IMR-90 (cell line): ENCODE data around the gene EAF2. TPM values are rescaled to one million over a fixed set of nuclear protein-coding genes. Genes with fewer than 3 reads are reported as not detected.

ENCODE experiments used
- ATAC-seq: fragments of 200-7000 bp; cut with Tn5 transposase; 2 replicates; pipeline ENCODE4 v1.9.1; 2020; ENCODE audit warnings: low read depth, mild to moderate bottlenecking, moderate library complexity
- BruUV-seq: library from RNA; stranded (reverse); fragments of 400-500 nt; replicated peaks from 2 replicates; lab custom pipeline; 2021; lab: Mats Ljungman, UMichigan
- CTCF ChIA-PET: fragments of 300-600 bp; formaldehyde crosslinking; extraction: SDS; loops from one replicate; lab custom pipeline; 2021; ENCODE audit warnings: antibody characterized with exemption; lab: Yijun Ruan, JAX
- POLR2A ChIA-PET: fragments of 300-600 bp; sonication (Branson Sonifier 250); formaldehyde crosslinking; loops from one replicate; lab custom pipeline; 2022; ENCODE audit warnings: antibody characterized with exemption; ENCODE audit not compliant: unreplicated experiment; lab: Charles Lee
- DNase-seq: peaks from one replicate; pipeline ENCODE4 v3.0.0; 2013
- H2AFZ ChIP-seq: replicated peaks from 2 replicates; pipeline ENCODE3; 2013; ENCODE audit warnings: low read length, mild to moderate bottlenecking; ENCODE audit not compliant: poor library complexity
- H2AK5ac ChIP-seq: 2 replicates; pipeline ENCODE4 v1.6.1; 2013; ENCODE audit warnings: low read depth, low read length, inconsistent platforms
- H2AK9ac ChIP-seq: replicated peaks from 2 replicates; pipeline ENCODE3; 2013; ENCODE audit warnings: mild to moderate bottlenecking, low read depth, low read length, moderate library complexity; ENCODE audit not compliant: poor library complexity
- H2BK120ac ChIP-seq: 2 replicates; pipeline ENCODE4 v1.6.1; 2013; ENCODE audit warnings: low read depth, low read length, inconsistent platforms
- H2BK15ac ChIP-seq: 3 replicates; pipeline ENCODE4 v1.6.1; 2013; ENCODE audit warnings: low read depth, low read length, inconsistent platforms
- H2BK20ac ChIP-seq: 2 replicates; pipeline ENCODE4 v1.6.1; 2013; ENCODE audit warnings: low read depth, mild to moderate bottlenecking, inconsistent platforms, low read length, moderate library complexity
- H2BK5ac ChIP-seq: 2 replicates; pipeline ENCODE4 v1.6.1; 2013; ENCODE audit warnings: mild to moderate bottlenecking, low read depth, low read length, inconsistent platforms; ENCODE audit not compliant: poor library complexity, severe bottlenecking
- H3K14ac ChIP-seq: replicated peaks from 2 replicates; pipeline ENCODE4 v1.6.1; 2013; ENCODE audit warnings: low read depth, low read length, inconsistent platforms
- H3K18ac ChIP-seq: 2 replicates; pipeline ENCODE4 v1.6.1; 2013; ENCODE audit warnings: low read depth, low read length, control low read depth
- H3K23ac ChIP-seq: 2 replicates; pipeline ENCODE4 v1.6.1; 2013; ENCODE audit warnings: low read depth, low read length, inconsistent platforms
- H3K27ac ChIP-seq: 2 replicates; pipeline ENCODE4 v1.5.1; 2013; ENCODE audit warnings: mild to moderate bottlenecking, control low read depth, low read length; ENCODE audit not compliant: insufficient read depth
- H3K27me3 ChIP-seq: 2 replicates; pipeline ENCODE4 v1.6.1; 2013; ENCODE audit warnings: low read length; ENCODE audit not compliant: control insufficient read depth, insufficient read depth
- H3K36me3 ChIP-seq: 2 replicates; pipeline ENCODE4 v1.6.1; 2013; ENCODE audit warnings: low read length, mixed read lengths; ENCODE audit not compliant: control insufficient read depth, insufficient read depth
- H3K4ac ChIP-seq: 2 replicates; pipeline ENCODE4 v1.6.1; 2013; ENCODE audit warnings: low read depth, low read length, inconsistent platforms
- H3K4me1 ChIP-seq: 2 replicates; pipeline ENCODE4 v1.6.1; 2013; ENCODE audit warnings: low read length, mixed read lengths; ENCODE audit not compliant: control insufficient read depth, insufficient read depth
- H3K4me2 ChIP-seq: 2 replicates; pipeline ENCODE4 v1.6.1; 2013; ENCODE audit warnings: low read depth, mild to moderate bottlenecking, control low read depth, low read length, moderate library complexity
- H3K4me3 ChIP-seq: 2 replicates; pipeline ENCODE4 v1.5.1; 2013; ENCODE audit warnings: low read depth, mild to moderate bottlenecking, control low read depth, low read length, moderate library complexity; ENCODE audit not compliant: insufficient read depth
- H3K56ac ChIP-seq: 2 replicates; pipeline ENCODE4 v1.6.1; 2013; ENCODE audit warnings: low read length, inconsistent platforms; ENCODE audit not compliant: insufficient read depth; ENCODE audit errors: extremely low read depth
- H3K79me1 ChIP-seq, 2 experiments: 2 replicates each; pipeline ENCODE4 v1.6.1; 2013; ENCODE audit warnings: low read length in 2 of 2, inconsistent platforms in 1 of 2, low read depth in 1 of 2
- H3K9ac ChIP-seq: 2 replicates; pipeline ENCODE4 v1.6.1; 2013; ENCODE audit warnings: low read depth, low read length, control low read depth
- H3K9me1 ChIP-seq: 2 replicates; pipeline ENCODE4 v1.6.1; 2013; ENCODE audit warnings: low read length, inconsistent platforms; ENCODE audit not compliant: insufficient read depth
- H3K9me3 ChIP-seq: 2 replicates; pipeline ENCODE4 v1.6.1; 2013; ENCODE audit warnings: low read length; ENCODE audit not compliant: control insufficient read depth, insufficient read depth
- H4K20me1 ChIP-seq: 2 replicates; pipeline ENCODE4 v1.6.1; 2013; ENCODE audit warnings: low read length, inconsistent platforms; ENCODE audit not compliant: insufficient read depth
- H4K5ac ChIP-seq: 2 replicates; pipeline ENCODE4 v1.6.1; 2013; ENCODE audit warnings: mild to moderate bottlenecking, low read depth, low read length, control low read depth
- H4K8ac ChIP-seq, 2 experiments: 2 replicates each; pipeline ENCODE4 v1.6.1; 2013; ENCODE audit warnings: low read depth in 2 of 2, low read length in 2 of 2, control low read depth in 1 of 2, inconsistent platforms in 1 of 2
- H4K91ac ChIP-seq: 2 replicates; pipeline ENCODE4 v1.6.1; 2013; ENCODE audit warnings: low read depth, low read length, inconsistent platforms; ENCODE audit not compliant: insufficient read depth
- CEBPB ChIP-seq: IDR thresholded peaks from 2 replicates; pipeline ENCODE4 v1.6.1; 2012; ENCODE audit warnings: low read depth, low read length, improper control_type of control experiment
- FOS ChIP-seq: fragments of 150-350 bp; IDR thresholded peaks from 2 replicates; pipeline ENCODE4 v1.6.1; 2016; ENCODE audit warnings: low read depth, low read length
- MAZ ChIP-seq: IDR thresholded peaks from 2 replicates; pipeline ENCODE4 v1.6.1; 2012; ENCODE audit warnings: low read depth, mild to moderate bottlenecking, low read length, improper control_type of control experiment, moderate library complexity, borderline replicate concordance
- MXI1 ChIP-seq: IDR thresholded peaks from 2 replicates; pipeline ENCODE4 v1.6.1; 2012; ENCODE audit warnings: low read depth, mild to moderate bottlenecking, low read length, moderate library complexity, borderline replicate concordance
- NFE2L2 ChIP-seq: fragments of 150-350 bp; IDR thresholded peaks from 2 replicates; pipeline ENCODE4 v1.6.1; 2016; ENCODE audit warnings: low read depth, mild to moderate bottlenecking, low read length
- POLR2A ChIP-seq: IDR thresholded peaks from 2 replicates; pipeline ENCODE4 v1.6.1; 2012; ENCODE audit warnings: mild to moderate bottlenecking, low read depth, low read length
- RAD21 ChIP-seq: IDR thresholded peaks from 2 replicates; pipeline ENCODE4 v1.6.1; 2012; ENCODE audit warnings: low read length, improper control_type of control experiment
- RCOR1 ChIP-seq: IDR thresholded peaks from 2 replicates; pipeline ENCODE4 v1.6.1; 2012; ENCODE audit warnings: mild to moderate bottlenecking, low read length, improper control_type of control experiment; ENCODE audit not compliant: insufficient replicate concordance
- WGBS, 2 experiments: methylation state at CpG; one replicate each; pipeline versions ENCODE4 v1.1.5 to v1.1.7; 2013; ENCODE audit warnings: missing lambda C conversion rate in 2 of 2; ENCODE audit not compliant: insufficient read length in 1 of 2; ENCODE audit errors: extremely low coverage in 2 of 2; 5-methylcytosine and 5-hydroxymethylcytosine counted together
- dilution Hi-C: fragments of 300-500 bp; cut with HindIII; formaldehyde crosslinking; loops from one replicate; pipeline ENCODE4 v1.14.3; 2018; ENCODE audit warnings: low sequenced_read_pairs; ENCODE audit not compliant: unreplicated experiment
- in situ Hi-C: fragments of 300-500 bp; cut with MboI; formaldehyde crosslinking; loops from 3 replicates; pipeline ENCODE4 v1.14.3; 2019; ENCODE audit warnings: low sequenced_read_pairs, inconsistent platforms, mixed read lengths
- intact Hi-C: fragments of 100-400 bp; cut with micrococcal nuclease; formaldehyde crosslinking; loops from 2 replicates; pipeline ENCODE4 v1.10.0; 2022
- polyA plus RNA-seq, 3 experiments: library from polyadenylated mRNA; depleted of rRNA; stranded (reverse); fragments of >200 nt; gene quantifications; 2 replicates each; pipeline ENCODE4 v1.2.3, GENCODE V29; 2012; ENCODE audit warnings: low replicate concordance in 1 of 3
- total RNA-seq: library from RNA; depleted of rRNA; stranded (reverse); fragments of >200 nt; gene quantifications from 2 replicates; pipeline ENCODE4 v1.2.3, GENCODE V29; 2012
- TF ChIP-seq, protein P1 (sequence below): conservative IDR thresholded peaks from 2 replicates; pipeline ENCODE4 v1.5.1; 2012; ENCODE audit warnings: mild to moderate bottlenecking, low read depth, low read length, improper control_type of control experiment
- TF ChIP-seq, protein P2 (sequence below): fragments of 150-350 bp; IDR thresholded peaks from 2 replicates; pipeline ENCODE4 v1.6.1; 2017; ENCODE audit warnings: mild to moderate bottlenecking, antibody characterized with exemption, low read length, low read depth
- TF ChIP-seq, protein P3 (sequence below): fragments of 150-350 bp; IDR thresholded peaks from 2 replicates; pipeline ENCODE4 v1.6.1; 2016; ENCODE audit warnings: low read depth, mild to moderate bottlenecking, low read length, moderate library complexity, borderline replicate concordance

The EAF2 gene
- total and polyA plus RNA-seq, 2 of the 4 experiments (the other 2 are of a cell fraction) = 2.2 to 2.3 TPM

DNA sequence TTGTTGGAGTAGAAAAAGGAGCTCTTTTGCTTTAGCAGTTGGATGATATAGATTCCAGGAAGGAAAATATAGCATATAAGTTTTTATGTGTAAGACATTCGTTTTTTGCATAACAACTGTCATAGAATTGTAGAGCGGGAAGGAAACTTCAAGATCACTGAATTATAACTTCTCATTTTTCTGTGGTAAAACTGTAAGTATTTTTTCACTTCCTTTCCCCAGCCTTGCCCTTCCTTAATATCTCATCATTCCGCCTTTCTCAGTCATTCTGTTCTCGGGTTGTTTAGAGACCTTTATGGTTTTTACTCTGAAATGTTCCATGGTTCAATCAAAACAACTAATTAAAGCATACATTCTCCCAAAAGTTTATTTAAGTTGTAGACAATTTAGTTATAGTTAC lies 1.1 kb downstream of the EAF2 start:
- no peak overlapping the region for H2BK20ac ChIP-seq
- no peak overlapping the region for H2BK120ac ChIP-seq
- H4K91ac ChIP-seq = no peak overlapping the region
- dilution Hi-C loops = no loop called here
- no peak overlapping the region for H2BK5ac ChIP-seq
- H4K8ac ChIP-seq = no peak overlapping the region
- H3K18ac ChIP-seq = no peak overlapping the region
- no peak overlapping the region for H4K5ac ChIP-seq
- H2BK15ac ChIP-seq = no peak overlapping the region
- no peak for ATAC-seq
- H3K9me3 ChIP-seq = no peaks in the 10 kb centered on the region
- no peak overlapping the region for H3K56ac ChIP-seq
- ChIA-PET CTCF (no interaction called here), POLR2A (no interaction called here)
- no peak overlapping the region for H3K4me3 ChIP-seq
- H3K4me1 ChIP-seq = peaks cover 2% of the 10 kb centered on the region; the same call in 1 of the 2 replicates
- H3K79me1 ChIP-seq = peaks cover 12 to 16% of the 10 kb centered on the region in 2 experiments
- no peaks in the 10 kb centered on the region for H3K27me3 ChIP-seq
- H2AFZ ChIP-seq = no peak overlapping the region
- H4K20me1 ChIP-seq = no peaks in the 10 kb centered on the region
- H3K23ac ChIP-seq = no peak overlapping the region
- H2AK9ac ChIP-seq = no peak overlapping the region
- H3K14ac ChIP-seq = no peak overlapping the region
- no peak overlapping the region for H3K4me2 ChIP-seq
- TF ChIP-seq, protein P1, sequence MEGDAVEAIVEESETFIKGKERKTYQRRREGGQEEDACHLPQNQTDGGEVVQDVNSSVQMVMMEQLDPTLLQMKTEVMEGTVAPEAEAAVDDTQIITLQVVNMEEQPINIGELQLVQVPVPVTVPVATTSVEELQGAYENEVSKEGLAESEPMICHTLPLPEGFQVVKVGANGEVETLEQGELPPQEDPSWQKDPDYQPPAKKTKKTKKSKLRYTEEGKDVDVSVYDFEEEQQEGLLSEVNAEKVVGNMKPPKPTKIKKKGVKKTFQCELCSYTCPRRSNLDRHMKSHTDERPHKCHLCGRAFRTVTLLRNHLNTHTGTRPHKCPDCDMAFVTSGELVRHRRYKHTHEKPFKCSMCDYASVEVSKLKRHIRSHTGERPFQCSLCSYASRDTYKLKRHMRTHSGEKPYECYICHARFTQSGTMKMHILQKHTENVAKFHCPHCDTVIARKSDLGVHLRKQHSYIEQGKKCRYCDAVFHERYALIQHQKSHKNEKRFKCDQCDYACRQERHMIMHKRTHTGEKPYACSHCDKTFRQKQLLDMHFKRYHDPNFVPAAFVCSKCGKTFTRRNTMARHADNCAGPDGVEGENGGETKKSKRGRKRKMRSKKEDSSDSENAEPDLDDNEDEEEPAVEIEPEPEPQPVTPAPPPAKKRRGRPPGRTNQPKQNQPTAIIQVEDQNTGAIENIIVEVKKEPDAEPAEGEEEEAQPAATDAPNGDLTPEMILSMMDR = no peak
- TF ChIP-seq POLR2A = no peak
- TF ChIP-seq, protein P2, sequence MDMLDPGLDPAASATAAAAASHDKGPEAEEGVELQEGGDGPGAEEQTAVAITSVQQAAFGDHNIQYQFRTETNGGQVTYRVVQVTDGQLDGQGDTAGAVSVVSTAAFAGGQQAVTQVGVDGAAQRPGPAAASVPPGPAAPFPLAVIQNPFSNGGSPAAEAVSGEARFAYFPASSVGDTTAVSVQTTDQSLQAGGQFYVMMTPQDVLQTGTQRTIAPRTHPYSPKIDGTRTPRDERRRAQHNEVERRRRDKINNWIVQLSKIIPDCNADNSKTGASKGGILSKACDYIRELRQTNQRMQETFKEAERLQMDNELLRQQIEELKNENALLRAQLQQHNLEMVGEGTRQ = no peak
- TF ChIP-seq MAZ = no peak
- TF ChIP-seq NFE2L2 = no peak
- no peak for TF ChIP-seq RCOR1
- no peak for TF ChIP-seq CEBPB
- no peak for TF ChIP-seq RAD21
- no peak for TF ChIP-seq MXI1
- TF ChIP-seq, protein P3, sequence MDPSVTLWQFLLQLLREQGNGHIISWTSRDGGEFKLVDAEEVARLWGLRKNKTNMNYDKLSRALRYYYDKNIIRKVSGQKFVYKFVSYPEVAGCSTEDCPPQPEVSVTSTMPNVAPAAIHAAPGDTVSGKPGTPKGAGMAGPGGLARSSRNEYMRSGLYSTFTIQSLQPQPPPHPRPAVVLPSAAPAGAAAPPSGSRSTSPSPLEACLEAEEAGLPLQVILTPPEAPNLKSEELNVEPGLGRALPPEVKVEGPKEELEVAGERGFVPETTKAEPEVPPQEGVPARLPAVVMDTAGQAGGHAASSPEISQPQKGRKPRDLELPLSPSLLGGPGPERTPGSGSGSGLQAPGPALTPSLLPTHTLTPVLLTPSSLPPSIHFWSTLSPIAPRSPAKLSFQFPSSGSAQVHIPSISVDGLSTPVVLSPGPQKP = no peak
- no peak for TF ChIP-seq FOS
- no peak overlapping the region for H3K4ac ChIP-seq
- BruUV-seq = no TSS peak
- in situ Hi-C loops = no loop called here
- 0 out of 2 replicates have a peak, but pooled peaks cover 2% of the 10 kb centered on the region for H3K36me3 ChIP-seq
- H3K9ac ChIP-seq = no peak overlapping the region
- intact Hi-C loops = loop anchor here (10.0 kb wide), 1 partner anchor 419 kb away; no protein-coding TSS in a partner anchor
- no peak overlapping the region for H3K27ac ChIP-seq
- no CpG with 5 or more reads among the region's 4 CpGs for WGBS, 2 experiments
- 0 out of 2 replicates have a peak, but pooled peaks cover 2% of the 10 kb centered on the region for H3K9me1 ChIP-seq
- no peak for DNase-seq
- no peak overlapping the region for H2AK5ac ChIP-seq
